GM10266 (cell line): ENCODE results near the gene TOGARAM1.

Source experiments
- DNase-seq: peaks from one replicate; pipeline ENCODE4 v3.0.0; 2012; ENCODE audit errors: extremely low spot score
- TF ChIP-seq, protein P1 (sequence below): IDR thresholded peaks from 2 replicates; pipeline ENCODE4 v1.5.1; 2012; ENCODE audit warnings: mild to moderate bottlenecking, low read depth; ENCODE audit not compliant: control insufficient read depth, insufficient read depth; ENCODE audit errors: missing control alignments

Gene TOGARAM1

GRCh38 chr14:44995196-44995595 is 33.2 kb downstream of the TOGARAM1 start:
- no peak for DNase-seq
- TF ChIP-seq, protein P1, sequence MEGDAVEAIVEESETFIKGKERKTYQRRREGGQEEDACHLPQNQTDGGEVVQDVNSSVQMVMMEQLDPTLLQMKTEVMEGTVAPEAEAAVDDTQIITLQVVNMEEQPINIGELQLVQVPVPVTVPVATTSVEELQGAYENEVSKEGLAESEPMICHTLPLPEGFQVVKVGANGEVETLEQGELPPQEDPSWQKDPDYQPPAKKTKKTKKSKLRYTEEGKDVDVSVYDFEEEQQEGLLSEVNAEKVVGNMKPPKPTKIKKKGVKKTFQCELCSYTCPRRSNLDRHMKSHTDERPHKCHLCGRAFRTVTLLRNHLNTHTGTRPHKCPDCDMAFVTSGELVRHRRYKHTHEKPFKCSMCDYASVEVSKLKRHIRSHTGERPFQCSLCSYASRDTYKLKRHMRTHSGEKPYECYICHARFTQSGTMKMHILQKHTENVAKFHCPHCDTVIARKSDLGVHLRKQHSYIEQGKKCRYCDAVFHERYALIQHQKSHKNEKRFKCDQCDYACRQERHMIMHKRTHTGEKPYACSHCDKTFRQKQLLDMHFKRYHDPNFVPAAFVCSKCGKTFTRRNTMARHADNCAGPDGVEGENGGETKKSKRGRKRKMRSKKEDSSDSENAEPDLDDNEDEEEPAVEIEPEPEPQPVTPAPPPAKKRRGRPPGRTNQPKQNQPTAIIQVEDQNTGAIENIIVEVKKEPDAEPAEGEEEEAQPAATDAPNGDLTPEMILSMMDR = no peak

- TF ChIP-seq, protein P1 = no peak
- DNase-seq = no peak
Observed at GRCh38 chr14:44995770-44996294, 33.8 kb downstream of the TOGARAM1 start.

- TF ChIP-seq, protein P1 = no peak
- no peak for DNase-seq
Observed at GRCh38 chr14:45003924-45004323, 41.9 kb downstream of the TOGARAM1 start.

- TF ChIP-seq, protein P1 = no peak
- no peak for DNase-seq
Observed at GRCh38 chr14:45015133-45015532, 53.1 kb downstream of the TOGARAM1 start.

GRCh38 chr14:45028107-45028626 is 66.2 kb downstream of the TOGARAM1 start:
- TF ChIP-seq, protein P1 = no peak
- peak; percentile 5 for DNase-seq

- DNase-seq = no peak
- TF ChIP-seq, protein P1 = no peak
Observed at GRCh38 chr14:45034730-45035129, 72.7 kb downstream of the TOGARAM1 start.

- TF ChIP-seq, protein P1 = no peak
- DNase-seq = no peak
Observed at GRCh38 chr14:45038256-45038655, 76.3 kb downstream of the TOGARAM1 start.
